B cell (primary cell): ENCODE results near the gene MAJIN.

Experiments used
- EZH2 ChIP-seq: IDR thresholded peaks from 2 replicates; pipeline ENCODE4 v1.6.1; 2012; ENCODE audit warnings: borderline replicate concordance, low read depth, mild to moderate bottlenecking, moderate library complexity, low read length; ENCODE audit not compliant: insufficient read depth, poor library complexity, severe bottlenecking
- TF ChIP-seq, protein P1 (sequence below): fragments of 200-600 bp; IDR thresholded peaks from one replicate; pipeline ENCODE4 v1.8.0; 2022; ENCODE audit warnings: antibody characterized with exemption, mild to moderate bottlenecking

DNA sequence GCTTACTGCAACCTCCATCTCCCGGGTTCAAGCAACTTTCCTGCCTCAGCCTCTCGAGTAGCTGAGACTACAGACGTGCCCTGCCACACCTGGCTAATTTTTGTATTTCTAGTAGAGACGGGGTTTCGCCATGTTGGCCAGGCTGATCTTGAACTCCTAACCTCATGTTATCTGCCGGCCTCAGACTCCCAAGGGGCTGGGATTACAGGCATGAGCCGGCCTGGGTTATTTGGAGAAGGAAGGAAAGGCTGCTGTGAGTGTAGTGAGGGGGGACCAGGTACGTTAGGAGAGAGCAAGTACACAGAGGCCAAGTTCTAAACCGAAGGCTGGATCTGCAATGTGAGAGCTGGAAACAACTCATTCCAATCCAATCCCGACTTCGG, 24.4 kb upstream of the MAJIN start:
- no peak for TF ChIP-seq EZH2
- TF ChIP-seq, protein P1, sequence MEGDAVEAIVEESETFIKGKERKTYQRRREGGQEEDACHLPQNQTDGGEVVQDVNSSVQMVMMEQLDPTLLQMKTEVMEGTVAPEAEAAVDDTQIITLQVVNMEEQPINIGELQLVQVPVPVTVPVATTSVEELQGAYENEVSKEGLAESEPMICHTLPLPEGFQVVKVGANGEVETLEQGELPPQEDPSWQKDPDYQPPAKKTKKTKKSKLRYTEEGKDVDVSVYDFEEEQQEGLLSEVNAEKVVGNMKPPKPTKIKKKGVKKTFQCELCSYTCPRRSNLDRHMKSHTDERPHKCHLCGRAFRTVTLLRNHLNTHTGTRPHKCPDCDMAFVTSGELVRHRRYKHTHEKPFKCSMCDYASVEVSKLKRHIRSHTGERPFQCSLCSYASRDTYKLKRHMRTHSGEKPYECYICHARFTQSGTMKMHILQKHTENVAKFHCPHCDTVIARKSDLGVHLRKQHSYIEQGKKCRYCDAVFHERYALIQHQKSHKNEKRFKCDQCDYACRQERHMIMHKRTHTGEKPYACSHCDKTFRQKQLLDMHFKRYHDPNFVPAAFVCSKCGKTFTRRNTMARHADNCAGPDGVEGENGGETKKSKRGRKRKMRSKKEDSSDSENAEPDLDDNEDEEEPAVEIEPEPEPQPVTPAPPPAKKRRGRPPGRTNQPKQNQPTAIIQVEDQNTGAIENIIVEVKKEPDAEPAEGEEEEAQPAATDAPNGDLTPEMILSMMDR, result no peak
